ENCODE measurements around the gene LHX3.

LHX3 gene

DNA sequence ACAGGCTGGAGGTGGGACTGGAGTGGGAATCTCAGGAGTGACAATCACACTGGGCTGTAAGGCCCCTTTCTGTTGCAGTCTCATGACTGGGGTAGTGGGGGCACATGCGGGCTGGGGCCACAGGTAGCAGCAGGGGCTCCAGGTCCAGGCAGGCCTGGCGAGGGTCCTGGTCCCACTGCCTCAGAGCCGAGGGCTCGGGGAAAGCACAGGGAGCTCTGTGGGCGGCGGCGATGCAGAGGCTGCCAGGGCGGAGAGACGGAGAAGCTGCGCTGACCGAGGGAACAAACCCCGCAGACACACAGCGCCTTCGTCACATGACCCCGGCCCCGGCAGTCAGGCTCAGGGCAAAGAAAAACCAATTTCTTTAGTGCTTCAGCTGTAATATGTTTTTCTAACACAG lies 5.3 kb upstream of the LHX3 start:
- no peak overlapping the region for H3K4me3 ChIP-seq (ENCODE audit: low read depth, low read length)
- TF ChIP-seq ZNF561 (tag by site-specific recombination; IDR thresholded peaks at IDR 0.05; ENCODE audit: borderline replicate concordance) (no peak), ZBTB7A (tag by site-specific recombination; IDR thresholded peaks at IDR 0.05; ENCODE audit: low read depth) (no peak), ZNF48 (tag by site-specific recombination; IDR thresholded peaks at IDR 0.05) (no peak), ZNF350 (tag by site-specific recombination; IDR thresholded peaks at IDR 0.05) (no peak), ZNF292 (tag by site-specific recombination; IDR thresholded peaks at IDR 0.05; ENCODE audit: borderline replicate concordance, low read depth) (no peak), ZNF785 (tag by site-specific recombination; IDR thresholded peaks at IDR 0.05) (no peak), ZFP37 (tag by site-specific recombination; IDR thresholded peaks at IDR 0.05) (no peak), GLIS1 (tag by site-specific recombination; IDR thresholded peaks at IDR 0.05) (no peak), ZSCAN23 (tag by site-specific recombination; IDR thresholded peaks at IDR 0.05) (no peak), ZNF121 (tag by site-specific recombination; IDR thresholded peaks at IDR 0.05) (no peak), ZNF544 (tag by site-specific recombination; IDR thresholded peaks at IDR 0.05) (no peak), TCF7L2 (IDR thresholded peaks at IDR 0.05; ENCODE audit: borderline replicate concordance, low read depth, low read length) (no peak), ZFP3 (tag by site-specific recombination; IDR thresholded peaks at IDR 0.05; ENCODE audit: low read depth) (no peak), HOXD13 (CRISPR knock-in tag; IDR thresholded peaks at IDR 0.05; ENCODE audit: borderline replicate concordance) (no peak)
- TF ChIP-seq, protein P1, sequence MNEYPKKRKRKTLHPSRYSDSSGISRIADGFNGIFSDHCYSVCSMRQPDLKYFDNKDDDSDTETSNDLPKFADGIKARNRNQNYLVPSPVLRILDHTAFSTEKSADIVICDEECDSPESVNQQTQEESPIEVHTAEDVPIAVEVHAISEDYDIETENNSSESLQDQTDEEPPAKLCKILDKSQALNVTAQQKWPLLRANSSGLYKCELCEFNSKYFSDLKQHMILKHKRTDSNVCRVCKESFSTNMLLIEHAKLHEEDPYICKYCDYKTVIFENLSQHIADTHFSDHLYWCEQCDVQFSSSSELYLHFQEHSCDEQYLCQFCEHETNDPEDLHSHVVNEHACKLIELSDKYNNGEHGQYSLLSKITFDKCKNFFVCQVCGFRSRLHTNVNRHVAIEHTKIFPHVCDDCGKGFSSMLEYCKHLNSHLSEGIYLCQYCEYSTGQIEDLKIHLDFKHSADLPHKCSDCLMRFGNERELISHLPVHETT (tag by site-specific recombination; IDR thresholded peaks at IDR 0.05) = no peak
- no peaks in the 10 kb centered on the region for H3K9me3 ChIP-seq (ENCODE audit: control insufficient read depth, insufficient read depth, low read depth, low read length)
- H3K4me1 ChIP-seq (ENCODE audit: control insufficient read depth, insufficient read depth, low read length) = no peaks in the 10 kb centered on the region
- POLR2A ChIA-PET = no interaction called here
- H3K27ac ChIP-seq (ENCODE audit: extremely low read depth, low read depth, low read length) = no peak overlapping the region
- CTCF ChIA-PET = interaction anchor here (0.6 to 2.7 kb wide), 4 partner anchors 9 to 78 kb away, joined by 3 to 10 read pairs (median 4); no protein-coding TSS in a partner anchor
- peaks cover 0 to 60% of the 10 kb centered on the region in 2 experiments; a peak in 2 of 3 replicates for H3K36me3 ChIP-seq (ENCODE audit: control insufficient read depth in 2 of 2, insufficient read depth in 1 of 2, low read length in 2 of 2)

DNA sequence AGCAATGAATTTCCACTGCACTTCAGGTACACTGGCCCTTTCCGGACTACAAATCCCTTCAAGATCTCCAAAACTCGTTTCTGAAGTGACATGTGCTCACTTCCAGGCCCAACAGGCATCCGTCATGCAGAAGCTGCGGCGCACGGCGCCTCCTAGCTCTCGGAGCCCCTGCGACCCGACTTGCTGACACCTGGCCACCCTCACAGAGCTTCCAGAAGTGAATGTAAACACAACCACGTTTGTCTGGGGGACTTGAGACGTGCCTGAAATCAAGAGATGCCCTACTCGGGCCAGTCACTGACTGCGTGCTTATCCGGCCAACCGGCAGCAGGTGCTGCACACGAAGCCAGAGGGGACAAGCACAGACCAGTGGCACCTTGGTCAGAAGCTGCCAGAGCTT lies 4.9 kb upstream of the LHX3 start:
- no peak overlapping the region for H3K4me3 ChIP-seq (ENCODE audit: low read depth, low read length)
- H3K27ac ChIP-seq (ENCODE audit: extremely low read depth, low read depth, low read length) = no peak overlapping the region
- no peaks in the 10 kb centered on the region for H3K9me3 ChIP-seq (ENCODE audit: control insufficient read depth, insufficient read depth, low read depth, low read length)
- POLR2A ChIA-PET = no interaction called here
- H3K4me1 ChIP-seq (ENCODE audit: control insufficient read depth, insufficient read depth, low read length) = no peaks in the 10 kb centered on the region
- peaks cover 0 to 55% of the 10 kb centered on the region in 2 experiments; a peak in 2 of 3 replicates for H3K36me3 ChIP-seq (ENCODE audit: control insufficient read depth in 2 of 2, insufficient read depth in 1 of 2, low read length in 2 of 2)
- CTCF ChIA-PET = interaction anchor here (1.2 to 2.7 kb wide), 4 partner anchors 10 to 70 kb away, joined by 3 to 10 read pairs (median 5); no protein-coding TSS in a partner anchor
- TF ChIP-seq ZNF629 (tag by site-specific recombination; IDR thresholded peaks at IDR 0.05) (no peak), ZBTB7A (tag by site-specific recombination; IDR thresholded peaks at IDR 0.05; ENCODE audit: low read depth) (no peak), ZNF112 (tag by site-specific recombination; IDR thresholded peaks at IDR 0.05) (no peak), ZNF302 (tag by site-specific recombination; IDR thresholded peaks at IDR 0.05; ENCODE audit: low read depth) (no peak), ZNF416 (tag by site-specific recombination; IDR thresholded peaks at IDR 0.05) (no peak), SCRT2 (tag by site-specific recombination; IDR thresholded peaks at IDR 0.05) (no peak), ZNF341 (tag by site-specific recombination; IDR thresholded peaks at IDR 0.05; ENCODE audit: low read depth) (no peak), ZNF146 (tag by site-specific recombination; IDR thresholded peaks at IDR 0.05) (no peak), EGR2 (tag by site-specific recombination; IDR thresholded peaks at IDR 0.05; ENCODE audit: low read depth) (no peak), ZNF221 (tag by site-specific recombination; IDR thresholded peaks at IDR 0.05; ENCODE audit: borderline replicate concordance) (no peak), ZNF560 (tag by site-specific recombination; IDR thresholded peaks at IDR 0.05; ENCODE audit: borderline replicate concordance) (no peak)
- TF ChIP-seq, protein P2, sequence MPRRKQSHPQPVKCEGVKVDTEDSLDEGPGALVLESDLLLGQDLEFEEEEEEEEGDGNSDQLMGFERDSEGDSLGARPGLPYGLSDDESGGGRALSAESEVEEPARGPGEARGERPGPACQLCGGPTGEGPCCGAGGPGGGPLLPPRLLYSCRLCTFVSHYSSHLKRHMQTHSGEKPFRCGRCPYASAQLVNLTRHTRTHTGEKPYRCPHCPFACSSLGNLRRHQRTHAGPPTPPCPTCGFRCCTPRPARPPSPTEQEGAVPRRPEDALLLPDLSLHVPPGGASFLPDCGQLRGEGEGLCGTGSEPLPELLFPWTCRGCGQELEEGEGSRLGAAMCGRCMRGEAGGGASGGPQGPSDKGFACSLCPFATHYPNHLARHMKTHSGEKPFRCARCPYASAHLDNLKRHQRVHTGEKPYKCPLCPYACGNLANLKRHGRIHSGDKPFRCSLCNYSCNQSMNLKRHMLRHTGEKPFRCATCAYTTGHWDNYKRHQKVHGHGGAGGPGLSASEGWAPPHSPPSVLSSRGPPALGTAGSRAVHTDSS (tag by site-specific recombination; IDR thresholded peaks at IDR 0.05) = no peak
- TF ChIP-seq, protein P3, sequence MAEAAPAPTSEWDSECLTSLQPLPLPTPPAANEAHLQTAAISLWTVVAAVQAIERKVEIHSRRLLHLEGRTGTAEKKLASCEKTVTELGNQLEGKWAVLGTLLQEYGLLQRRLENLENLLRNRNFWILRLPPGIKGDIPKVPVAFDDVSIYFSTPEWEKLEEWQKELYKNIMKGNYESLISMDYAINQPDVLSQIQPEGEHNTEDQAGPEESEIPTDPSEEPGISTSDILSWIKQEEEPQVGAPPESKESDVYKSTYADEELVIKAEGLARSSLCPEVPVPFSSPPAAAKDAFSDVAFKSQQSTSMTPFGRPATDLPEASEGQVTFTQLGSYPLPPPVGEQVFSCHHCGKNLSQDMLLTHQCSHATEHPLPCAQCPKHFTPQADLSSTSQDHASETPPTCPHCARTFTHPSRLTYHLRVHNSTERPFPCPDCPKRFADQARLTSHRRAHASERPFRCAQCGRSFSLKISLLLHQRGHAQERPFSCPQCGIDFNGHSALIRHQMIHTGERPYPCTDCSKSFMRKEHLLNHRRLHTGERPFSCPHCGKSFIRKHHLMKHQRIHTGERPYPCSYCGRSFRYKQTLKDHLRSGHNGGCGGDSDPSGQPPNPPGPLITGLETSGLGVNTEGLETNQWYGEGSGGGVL (tag by site-specific recombination; IDR thresholded peaks at IDR 0.05) = no peak
- TF ChIP-seq, protein P4, sequence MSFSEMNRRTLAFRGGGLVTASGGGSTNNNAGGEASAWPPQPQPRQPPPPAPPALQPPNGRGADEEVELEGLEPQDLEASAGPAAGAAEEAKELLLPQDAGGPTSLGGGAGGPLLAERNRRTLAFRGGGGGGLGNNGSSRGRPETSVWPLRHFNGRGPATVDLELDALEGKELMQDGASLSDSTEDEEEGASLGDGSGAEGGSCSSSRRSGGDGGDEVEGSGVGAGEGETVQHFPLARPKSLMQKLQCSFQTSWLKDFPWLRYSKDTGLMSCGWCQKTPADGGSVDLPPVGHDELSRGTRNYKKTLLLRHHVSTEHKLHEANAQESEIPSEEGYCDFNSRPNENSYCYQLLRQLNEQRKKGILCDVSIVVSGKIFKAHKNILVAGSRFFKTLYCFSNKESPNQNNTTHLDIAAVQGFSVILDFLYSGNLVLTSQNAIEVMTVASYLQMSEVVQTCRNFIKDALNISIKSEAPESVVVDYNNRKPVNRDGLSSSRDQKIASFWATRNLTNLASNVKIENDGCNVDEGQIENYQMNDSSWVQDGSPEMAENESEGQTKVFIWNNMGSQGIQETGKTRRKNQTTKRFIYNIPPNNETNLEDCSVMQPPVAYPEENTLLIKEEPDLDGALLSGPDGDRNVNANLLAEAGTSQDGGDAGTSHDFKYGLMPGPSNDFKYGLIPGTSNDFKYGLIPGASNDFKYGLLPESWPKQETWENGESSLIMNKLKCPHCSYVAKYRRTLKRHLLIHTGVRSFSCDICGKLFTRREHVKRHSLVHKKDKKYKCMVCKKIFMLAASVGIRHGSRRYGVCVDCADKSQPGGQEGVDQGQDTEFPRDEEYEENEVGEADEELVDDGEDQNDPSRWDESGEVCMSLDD (tag by site-specific recombination; IDR thresholded peaks at IDR 0.05) = no peak
